ENCODE data around the gene KLK15.

KLK15 gene

GRCh38 chr19:50843205-50843604 lies 9.8 kb upstream of the KLK15 start:
- DNase-seq: no peak

- no peak for DNase-seq
Measured at GRCh38 chr19:50842130-50842529, 8.8 kb upstream of the KLK15 start.

GRCh38 chr19:50839712-50840655 lies 6.6 kb upstream of the KLK15 start:
- DNase-seq: no peak

- DNase-seq: no peak
Measured at GRCh38 chr19:50838239-50838638, 4.9 kb upstream of the KLK15 start.

GRCh38 chr19:50837300-50837699 lies 3.9 kb upstream of the KLK15 start:
- no peak for DNase-seq

GRCh38 chr19:50836543-50837195 lies 3.3 kb upstream of the KLK15 start:
- DNase-seq: no peak

GRCh38 chr19:50835785-50836542 lies 2.6 kb upstream of the KLK15 start:
- DNase-seq: peak; percentile 70

GRCh38 chr19:50835103-50835784 lies 1.9 kb upstream of the KLK15 start:
- no peak for DNase-seq

- no peak for DNase-seq
Measured at GRCh38 chr19:50833802-50834167, 411 bp upstream of the KLK15 start.

GRCh38 chr19:50832666-50833065 lies 708 bp downstream of the KLK15 start:
- no peak for DNase-seq

- DNase-seq: no peak
Measured at GRCh38 chr19:50831026-50831396, 2.4 kb downstream of the KLK15 start.

- DNase-seq: no peak
Measured at GRCh38 chr19:50830266-50831025, 2.9 kb downstream of the KLK15 start.

- DNase-seq: no peak
Measured at GRCh38 chr19:50829801-50830200, 3.6 kb downstream of the KLK15 start.

- no peak for DNase-seq
Measured at GRCh38 chr19:50827476-50827875, 5.9 kb downstream of the KLK15 start.

GRCh38 chr19:50826492-50827240 lies 6.7 kb downstream of the KLK15 start:
- no peak for DNase-seq

GRCh38 chr19:50823389-50824042 lies 9.9 kb downstream of the KLK15 start, which contains the start of gene KLK1:
TSS of gene KLK1 (minus strand) at chr19:50823787. CDS start at chr19:50823748, 39 bp downstream.
- no peak for DNase-seq

GRCh38 chr19:50822661-50823208 lies 10.6 kb downstream of the KLK15 start:
- no peak for DNase-seq

GRCh38 chr19:50821622-50822021 lies 11.8 kb downstream of the KLK15 start:
- DNase-seq: no peak

- DNase-seq: no peak
Measured at GRCh38 chr19:50821248-50821612, 12.1 kb downstream of the KLK15 start.

- peak; percentile 10 for DNase-seq
Measured at GRCh38 chr19:50820549-50821247, 12.7 kb downstream of the KLK15 start.

All from suppressor macrophage treated with lipopolysaccharide for 4 hours (primary cell).